Activated CD4-positive, alpha-beta T cell treated with anti-CD3 and anti-CD28 coated beads for 36 hours (primary cell): Measurements from ENCODE around the gene ANKS1B. TPM values are rescaled to one million over a fixed set of nuclear protein-coding genes. Genes with fewer than 3 reads are reported as not detected.
"Not testable (repeated sequence)": the region's sequence is repeated elsewhere in the genome, so short reads cannot be mapped to it uniquely, and the experiment has no call there.

Experiments
- ATAC-seq: fragments of 200-7000 bp; cut with Tn5 transposase; one replicate; pipeline ENCODE4 v1.10.0; 2021; ENCODE audit warnings: mild to moderate bottlenecking, moderate library complexity
- CTCF ChIA-PET: fragments of 350-600 bp; sonication (Branson Sonifier 250); formaldehyde crosslinking; loops from one replicate; lab custom pipeline; 2021; ENCODE audit warnings: antibody characterized with exemption; lab: Charles Lee
- POLR2A ChIA-PET: fragments of 350-600 bp; sonication (Branson Sonifier 250); formaldehyde crosslinking; loops from one replicate; lab custom pipeline; 2021; ENCODE audit warnings: antibody characterized with exemption, inconsistent platforms; lab: Charles Lee
- DNase-seq: peaks from one replicate; pipeline ENCODE4 v3.0.0-alpha.2; 2020
- H3K27ac Mint-ChIP-seq: one replicate; pipeline ENCODE4 v1.8.0; 2021; ENCODE audit warnings: mixed read lengths
- H3K27me3 Mint-ChIP-seq: one replicate; pipeline ENCODE4 v1.8.0; 2021; ENCODE audit warnings: mixed read lengths
- H3K36me3 Mint-ChIP-seq: one replicate; pipeline ENCODE4 v1.8.0; 2021; ENCODE audit warnings: low read depth, mixed read lengths
- H3K4me1 Mint-ChIP-seq: one replicate; pipeline ENCODE4 v1.8.0; 2021; ENCODE audit warnings: mixed read lengths
- H3K4me3 Mint-ChIP-seq: one replicate; pipeline ENCODE4 v1.8.0; 2021; ENCODE audit warnings: mild to moderate bottlenecking, moderate library complexity, mixed read lengths
- H3K9me3 Mint-ChIP-seq: one replicate; pipeline ENCODE4 v1.8.0; 2021; ENCODE audit warnings: low read depth, mixed read lengths
- intact Hi-C, 2 experiments: fragments of 100-400 bp; cut with DNase I in 1 of 2; cut with micrococcal nuclease in 1 of 2; formaldehyde crosslinking; loops; one replicate each; pipeline versions ENCODE4 v1.14.2 to v1.15.1; 2022 to 2024; cut with DNase I, micrococcal nuclease
- total RNA-seq, 2 experiments: library from RNA; stranded (reverse); gene quantifications; one replicate each; pipeline ENCODE4 v1.2.3, GENCODE V29; 2021

ANKS1B gene
- total RNA-seq, 2 experiments from 2014 or later: 0.19 to 0.73 TPM

DNA sequence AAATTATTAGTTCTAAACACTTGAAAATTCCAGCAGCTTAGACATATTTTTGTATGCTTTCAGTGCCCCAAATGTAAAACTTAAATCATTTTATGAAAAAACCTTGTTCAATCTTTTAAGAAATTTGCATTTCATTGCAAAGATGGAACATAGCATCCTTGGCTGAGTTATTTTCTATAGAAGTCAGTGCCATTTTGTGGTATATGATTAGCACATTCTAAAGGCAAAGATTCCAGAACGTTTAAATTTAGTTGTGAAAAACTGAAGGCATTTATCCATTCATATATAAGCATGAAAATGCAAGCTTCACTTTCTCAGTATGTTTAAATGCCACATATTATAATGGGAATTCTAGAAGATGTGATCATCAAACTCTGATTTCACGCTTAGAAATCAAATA, 1007.5 kb downstream of the ANKS1B start:
- intact Hi-C loops: no loop called here

DNA sequence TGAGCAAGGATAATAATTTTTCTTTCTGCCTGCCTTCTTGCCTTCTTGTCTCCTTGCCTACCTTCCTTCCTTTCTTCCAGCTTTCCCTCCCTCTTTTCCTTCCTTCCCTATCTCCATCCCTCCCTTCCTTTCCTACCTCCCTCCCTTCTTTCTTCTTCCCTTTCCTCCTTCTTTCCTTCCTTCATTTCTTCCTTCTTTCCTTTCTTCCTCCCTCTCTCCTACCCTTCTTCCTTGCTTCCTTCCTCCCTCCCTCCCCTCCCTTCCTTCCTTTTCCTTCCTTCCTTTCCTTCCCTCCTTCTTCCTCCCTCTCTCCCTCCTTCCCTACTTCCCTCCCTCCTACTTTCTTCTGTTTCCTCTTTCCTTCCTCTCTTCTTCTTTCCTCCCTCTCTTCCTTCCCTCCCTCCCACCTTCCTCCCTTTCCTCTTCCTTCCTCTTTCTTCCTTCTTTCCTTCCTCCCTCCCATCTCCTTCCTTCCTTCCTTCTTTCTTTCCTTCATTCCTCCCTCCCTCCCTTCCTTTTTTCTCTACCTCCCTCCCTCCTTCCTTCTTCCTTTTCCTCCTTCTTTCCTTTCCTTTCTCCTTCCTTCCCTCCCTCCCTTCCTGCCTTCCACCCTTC, 1009.9 kb downstream of the ANKS1B start:
- CTCF ChIA-PET: no interaction called here

More for the DNA sequence above, 1007.5 kb downstream of the ANKS1B start:
- ATAC-seq (no peak), DNase-seq (no peak)
- Mint-ChIP-seq H3K4me1 (no peaks in the 10 kb centered on the region), H3K9me3 (no peaks in the 10 kb centered on the region), H3K36me3 (no peaks in the 10 kb centered on the region), H3K4me3 (no peak overlapping the region), H3K27me3 (peaks cover 1% of the 10 kb centered on the region), H3K27ac (no peak overlapping the region)
- ChIA-PET CTCF (interaction anchor here (1.1 kb wide), 1 partner anchor 21 kb away, joined by 3 read pairs; no protein-coding TSS in a partner anchor), POLR2A (interaction anchor here (0.6 kb wide), 1 partner anchor 177 kb away, joined by 3 read pairs; no protein-coding TSS in a partner anchor)

DNA sequence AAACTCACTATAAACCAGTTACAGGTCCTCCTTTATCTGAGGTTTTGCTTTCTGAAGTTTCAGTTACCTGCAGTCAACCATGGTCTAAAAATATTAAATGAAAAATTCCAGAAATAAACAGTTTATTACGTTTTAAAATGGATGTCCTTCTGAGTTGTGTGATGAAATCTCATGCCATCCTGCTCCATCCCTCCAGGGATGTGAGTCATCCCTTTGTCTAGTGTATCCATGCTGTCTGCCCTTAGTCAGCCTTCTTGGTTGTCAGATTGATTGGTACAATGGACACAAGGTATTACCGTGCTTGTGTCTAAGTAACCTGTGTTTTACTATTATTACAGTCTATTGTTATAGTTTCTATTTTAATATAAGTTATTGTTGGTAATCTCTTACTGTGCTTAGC, 1011.3 kb downstream of the ANKS1B start:
- Mint-ChIP-seq H3K27ac (no peak overlapping the region), H3K4me3 (no peak overlapping the region), H3K36me3 (no peaks in the 10 kb centered on the region), H3K4me1 (no peaks in the 10 kb centered on the region), H3K27me3 (peaks cover 1% of the 10 kb centered on the region), H3K9me3 (no peaks in the 10 kb centered on the region)
- CTCF ChIA-PET: no interaction called here
- no peak for ATAC-seq
- POLR2A ChIA-PET: no interaction called here
- intact Hi-C loops: no loop called here
- DNase-seq: no peak

More for the DNA sequence above, 1009.9 kb downstream of the ANKS1B start:
- Mint-ChIP-seq H3K4me3 (no peak overlapping the region), H3K36me3 (no peaks in the 10 kb centered on the region), H3K27ac (no peak overlapping the region), H3K4me1 (no peaks in the 10 kb centered on the region), H3K9me3 (no peaks in the 10 kb centered on the region), H3K27me3 (peaks cover 1% of the 10 kb centered on the region)
- intact Hi-C loops: no loop called here
- DNase-seq (no peak), ATAC-seq (no peak)
- POLR2A ChIA-PET: no interaction called here

DNA sequence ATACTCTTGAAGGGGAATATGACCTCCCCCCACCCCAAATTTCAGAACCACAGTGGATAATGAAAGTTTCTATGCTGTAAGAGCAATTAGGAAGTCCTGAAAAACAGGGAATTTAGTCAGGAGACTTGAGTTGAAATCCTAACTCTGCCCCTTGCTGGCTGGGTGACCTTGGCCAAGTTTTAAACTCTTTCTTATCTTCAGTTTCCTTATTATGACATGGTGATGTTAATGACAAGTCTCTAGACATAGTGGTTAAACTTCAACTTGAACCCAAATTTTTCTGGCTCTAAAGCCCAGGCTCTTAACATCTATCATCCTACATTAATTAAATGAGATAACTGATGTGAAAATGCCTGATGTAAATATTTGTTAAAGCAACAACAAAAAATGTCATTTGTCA, 1013.8 kb downstream of the ANKS1B start:
- CTCF ChIA-PET: no interaction called here
- POLR2A ChIA-PET: no interaction called here
- intact Hi-C loops: no loop called here
- no peaks in the 10 kb centered on the region for H3K4me1 Mint-ChIP-seq
- H3K27ac Mint-ChIP-seq: no peak overlapping the region
- no peaks in the 10 kb centered on the region for H3K36me3 Mint-ChIP-seq
- H3K9me3 Mint-ChIP-seq: no peaks in the 10 kb centered on the region
- DNase-seq (no peak), ATAC-seq (no peak)
- H3K27me3 Mint-ChIP-seq: peaks cover 3% of the 10 kb centered on the region
- H3K4me3 Mint-ChIP-seq: no peak overlapping the region

DNA sequence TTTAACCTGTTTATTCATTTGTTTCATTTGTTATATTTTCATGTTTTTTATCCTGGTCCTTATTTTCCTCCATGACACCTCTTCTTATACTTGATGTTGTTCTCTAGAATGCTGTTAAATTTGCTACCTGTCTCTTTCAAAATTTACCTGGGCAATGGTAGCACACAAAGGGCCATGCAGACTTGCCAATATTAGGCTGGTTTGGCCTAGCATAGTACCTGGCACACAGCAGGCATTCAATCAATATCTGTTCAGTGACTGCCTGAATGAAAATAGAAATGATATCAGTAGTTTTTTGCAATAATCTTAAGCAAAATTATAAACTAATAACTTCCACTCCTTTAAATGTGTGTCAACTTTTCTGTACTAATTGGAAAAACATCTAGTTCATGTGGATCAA, 1014.5 kb downstream of the ANKS1B start:
- H3K27ac Mint-ChIP-seq: no peak overlapping the region
- no peak overlapping the region for H3K4me3 Mint-ChIP-seq
- peaks cover 3% of the 10 kb centered on the region for H3K27me3 Mint-ChIP-seq
- POLR2A ChIA-PET: no interaction called here
- intact Hi-C loops: no loop called here
- ATAC-seq (no peak), DNase-seq (no peak)
- no peaks in the 10 kb centered on the region for H3K36me3 Mint-ChIP-seq
- no peaks in the 10 kb centered on the region for H3K4me1 Mint-ChIP-seq
- CTCF ChIA-PET: no interaction called here
- H3K9me3 Mint-ChIP-seq: no peaks in the 10 kb centered on the region

DNA sequence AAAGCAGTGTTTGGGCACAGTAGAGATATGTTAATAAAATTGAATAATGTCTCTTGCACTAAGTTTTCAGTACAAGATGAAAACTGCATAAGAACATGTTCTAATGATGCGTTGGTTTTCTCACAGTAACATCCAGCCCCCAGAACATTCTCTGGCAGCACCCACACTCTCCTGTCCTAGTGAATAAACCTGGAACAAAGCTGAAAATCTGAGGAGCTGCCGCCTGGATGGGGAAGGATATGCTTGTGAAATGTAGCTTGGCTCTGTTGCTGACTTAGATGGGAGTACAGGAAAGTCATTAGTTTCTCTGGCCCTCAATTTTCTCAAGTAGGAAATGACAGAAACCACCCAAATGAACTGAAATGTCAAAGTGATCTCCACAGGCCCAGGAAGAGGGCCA, 1015.8 kb downstream of the ANKS1B start:
- POLR2A ChIA-PET: no interaction called here
- H3K4me3 Mint-ChIP-seq: no peak overlapping the region
- H3K27ac Mint-ChIP-seq: no peak overlapping the region
- no peaks in the 10 kb centered on the region for H3K4me1 Mint-ChIP-seq
- H3K36me3 Mint-ChIP-seq: no peaks in the 10 kb centered on the region
- CTCF ChIA-PET: no interaction called here
- no peaks in the 10 kb centered on the region for H3K9me3 Mint-ChIP-seq
- DNase-seq (no peak), ATAC-seq (no peak)
- peaks cover 3% of the 10 kb centered on the region for H3K27me3 Mint-ChIP-seq
- intact Hi-C loops: no loop called here

DNA sequence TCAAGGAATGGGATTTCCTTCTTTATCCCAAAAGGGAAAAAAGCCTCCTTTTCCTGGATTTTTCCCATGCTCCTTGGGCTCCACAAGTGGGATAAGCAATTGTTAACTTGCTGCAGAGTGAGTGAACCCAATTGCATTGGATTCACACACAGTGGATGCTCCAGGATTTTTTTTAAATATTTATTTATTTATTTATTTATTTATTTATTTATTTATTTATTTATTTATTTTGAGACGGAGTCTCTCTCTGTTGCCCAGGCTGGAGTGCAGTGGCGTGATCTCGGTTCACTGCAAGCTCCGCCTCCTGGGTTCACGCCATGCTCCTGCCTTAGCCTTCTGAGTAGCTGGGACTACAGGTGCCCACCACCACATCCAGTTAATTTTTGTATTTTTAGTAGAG, 1027.6 kb downstream of the ANKS1B start:
- not testable (repeated sequence) for H3K4me1 Mint-ChIP-seq, ATAC-seq

DNA sequence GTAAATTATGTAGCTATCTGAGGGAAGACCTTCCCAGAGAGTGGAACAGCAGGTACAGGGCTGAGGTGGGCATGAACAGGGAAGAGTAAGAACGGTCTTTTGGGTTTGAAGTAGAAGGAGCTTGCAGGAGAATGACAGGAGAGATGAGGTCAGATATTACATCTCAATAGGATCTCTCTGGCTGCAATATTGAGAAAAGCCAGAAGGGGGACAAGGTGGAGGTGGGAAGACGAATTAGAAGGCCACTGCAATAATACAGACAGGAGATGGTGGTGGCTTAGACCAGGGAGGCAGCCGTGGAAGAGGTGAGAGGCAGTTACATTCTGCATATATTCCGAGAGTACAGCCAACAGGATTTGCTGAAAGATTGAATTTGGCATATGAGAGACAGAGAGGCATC, 1029.5 kb downstream of the ANKS1B start:
- Mint-ChIP-seq H3K4me1 (no peaks in the 10 kb centered on the region), H3K27me3 (peaks cover 12% of the 10 kb centered on the region), H3K4me3 (no peak overlapping the region), H3K36me3 (no peaks in the 10 kb centered on the region), H3K27ac (no peak overlapping the region), H3K9me3 (no peaks in the 10 kb centered on the region)
- intact Hi-C loops: no loop called here
- ATAC-seq: no peak
- POLR2A ChIA-PET: no interaction called here
- CTCF ChIA-PET: interaction anchor here (0.5 to 1.5 kb wide), 4 partner anchors 29 to 405 kb away, joined by 3 to 5 read pairs (median 4); no protein-coding TSS in a partner anchor
- peak; percentile 7 for DNase-seq

More for the DNA sequence above, 1027.6 kb downstream of the ANKS1B start:
- H3K27me3 Mint-ChIP-seq, POLR2A ChIA-PET, H3K4me3 Mint-ChIP-seq, H3K9me3 Mint-ChIP-seq, intact Hi-C loops, H3K36me3 Mint-ChIP-seq, H3K27ac Mint-ChIP-seq, DNase-seq: not testable (repeated sequence)
- CTCF ChIA-PET: interaction anchor here (1.4 kb wide), 1 partner anchor 117 kb away, joined by 4 read pairs; no protein-coding TSS in a partner anchor

DNA sequence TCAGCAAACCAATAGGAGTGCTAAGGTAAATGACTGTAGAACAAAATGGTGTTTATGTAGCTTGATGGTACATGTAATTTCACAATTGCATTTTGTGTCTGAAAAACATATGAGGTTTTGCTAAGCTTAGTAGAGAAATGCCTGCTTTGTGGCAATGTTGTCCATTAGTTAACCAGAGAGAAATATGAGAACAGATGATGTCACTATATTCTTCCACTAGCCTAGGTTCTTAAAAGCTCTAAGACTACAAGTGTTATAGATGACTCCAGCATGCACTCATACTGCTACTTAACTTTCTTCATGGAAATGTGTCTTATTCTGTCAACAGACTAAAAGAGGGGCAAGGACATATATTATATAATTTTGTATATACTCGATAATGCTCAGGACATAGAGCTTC, 1030.2 kb downstream of the ANKS1B start:
- no peak for ATAC-seq
- H3K4me3 Mint-ChIP-seq: no peak overlapping the region

DNA sequence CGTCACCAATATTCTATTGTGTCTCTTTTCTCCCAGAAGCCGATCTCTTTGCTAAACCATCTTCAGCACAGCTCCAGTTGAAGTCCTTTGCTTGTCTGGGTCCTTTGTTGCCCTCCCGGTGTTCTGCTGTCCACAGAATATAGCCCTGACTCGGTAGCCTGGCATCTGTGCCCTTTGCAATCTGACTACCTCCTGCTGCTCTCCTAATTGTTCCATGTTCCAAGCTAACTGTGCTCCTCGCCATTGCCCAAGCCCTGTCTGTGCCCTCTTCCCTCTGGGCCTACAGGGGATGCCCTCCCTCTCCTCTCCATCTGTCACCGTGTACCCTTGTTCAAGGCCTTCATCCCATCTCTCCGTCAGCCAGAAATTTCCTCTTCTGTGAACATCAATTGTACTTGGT, 1033.3 kb downstream of the ANKS1B start:
- intact Hi-C loops: no loop called here
- H3K4me1 Mint-ChIP-seq: no peaks in the 10 kb centered on the region
- POLR2A ChIA-PET: no interaction called here
- H3K36me3 Mint-ChIP-seq: no peaks in the 10 kb centered on the region
- no peak overlapping the region for H3K4me3 Mint-ChIP-seq
- CTCF ChIA-PET: no interaction called here
- peaks cover 10% of the 10 kb centered on the region for H3K27me3 Mint-ChIP-seq
- no peak for ATAC-seq
- DNase-seq: no peak
- H3K27ac Mint-ChIP-seq: no peak overlapping the region
- H3K9me3 Mint-ChIP-seq: no peaks in the 10 kb centered on the region

More for the DNA sequence above, 1030.2 kb downstream of the ANKS1B start:
- CTCF ChIA-PET: interaction anchor here (0.5 to 1.5 kb wide), 2 partner anchors 29 to 232 kb away, joined by 4 to 5 read pairs; no protein-coding TSS in a partner anchor
- H3K4me1 Mint-ChIP-seq: no peaks in the 10 kb centered on the region
- POLR2A ChIA-PET: no interaction called here
- H3K27ac Mint-ChIP-seq: no peak overlapping the region
- no peaks in the 10 kb centered on the region for H3K36me3 Mint-ChIP-seq
- DNase-seq: no peak
- H3K27me3 Mint-ChIP-seq: peaks cover 12% of the 10 kb centered on the region
- intact Hi-C loops: no loop called here
- no peaks in the 10 kb centered on the region for H3K9me3 Mint-ChIP-seq

DNA sequence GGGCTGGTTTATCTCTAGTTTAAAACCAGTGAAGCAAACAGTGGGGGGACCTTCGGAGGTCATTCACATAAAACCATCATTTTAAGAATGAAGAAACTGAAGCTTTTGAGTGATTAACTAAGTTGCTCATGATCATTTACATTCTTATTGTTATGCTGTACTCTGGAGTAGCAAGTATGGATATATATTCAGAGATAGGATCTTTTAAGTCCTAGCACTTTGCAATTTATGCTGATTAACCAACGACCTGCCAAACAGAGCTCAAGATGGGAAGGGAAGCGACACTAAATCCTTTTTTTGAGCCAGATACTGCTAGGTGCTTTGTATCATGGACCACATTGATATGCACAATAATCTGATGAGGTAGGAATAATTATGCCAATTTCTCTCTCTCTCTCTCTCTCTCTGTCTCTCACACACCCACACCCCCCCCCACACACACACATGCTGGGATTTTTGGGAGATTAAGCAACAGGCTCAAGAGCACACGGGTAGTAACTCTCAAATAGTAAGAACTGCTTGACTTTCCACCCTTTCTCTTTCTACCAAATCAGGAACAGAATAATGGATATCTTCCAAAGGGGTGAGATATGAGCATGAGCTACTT, 1036.3 kb downstream of the ANKS1B start:
- H3K4me3 Mint-ChIP-seq: no peak overlapping the region
- ChIA-PET POLR2A (no interaction called here), CTCF (interaction anchor here (0.6 kb wide), 1 partner anchor 111 kb away, joined by 3 read pairs; no protein-coding TSS in a partner anchor)
- H3K27ac Mint-ChIP-seq: no peak overlapping the region
- no peaks in the 10 kb centered on the region for H3K36me3 Mint-ChIP-seq
- intact Hi-C loops: no loop called here
- no peaks in the 10 kb centered on the region for H3K9me3 Mint-ChIP-seq
- peaks cover 6% of the 10 kb centered on the region for H3K27me3 Mint-ChIP-seq
- no peak for ATAC-seq
- no peak for DNase-seq
- H3K4me1 Mint-ChIP-seq: no peaks in the 10 kb centered on the region

DNA sequence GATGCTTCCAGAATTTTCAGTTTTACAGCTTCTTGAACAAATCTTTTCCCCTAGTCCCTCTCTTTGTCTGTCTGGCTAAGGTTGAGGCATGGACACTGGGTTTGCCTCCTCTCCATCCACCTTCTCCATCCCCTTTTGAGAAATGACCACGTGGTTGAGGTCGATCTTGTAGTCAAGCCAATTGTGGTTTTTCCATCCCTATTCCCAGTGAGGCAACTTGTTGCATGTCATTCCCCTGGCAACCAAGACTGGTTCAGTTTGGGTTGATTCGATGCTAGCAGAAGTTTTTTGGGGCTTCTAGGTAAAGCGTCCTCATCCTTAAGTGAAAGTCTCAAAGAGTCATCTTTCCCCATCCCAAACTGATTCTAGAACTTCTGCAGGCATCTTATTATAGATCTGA, 1038.9 kb downstream of the ANKS1B start:
- DNase-seq (no peak), ATAC-seq (no peak)
- intact Hi-C loops: no loop called here
- no peaks in the 10 kb centered on the region for H3K36me3 Mint-ChIP-seq
- peaks cover 2% of the 10 kb centered on the region for H3K27me3 Mint-ChIP-seq
- no peak overlapping the region for H3K27ac Mint-ChIP-seq
- ChIA-PET CTCF (interaction anchor here (0.6 to 1.0 kb wide), 2 partner anchors 53 to 549 kb away, joined by 3 read pairs; no protein-coding TSS in a partner anchor), POLR2A (no interaction called here)
- H3K4me1 Mint-ChIP-seq: no peaks in the 10 kb centered on the region
- H3K4me3 Mint-ChIP-seq: no peak overlapping the region
- H3K9me3 Mint-ChIP-seq: no peaks in the 10 kb centered on the region
